ENCODE results near the gene DNMT1.
"Not testable (repeated sequence)": the region's sequence is repeated elsewhere in the genome, so short reads cannot be mapped to it uniquely, and the experiment has no call there.

The DNMT1 gene

DNA sequence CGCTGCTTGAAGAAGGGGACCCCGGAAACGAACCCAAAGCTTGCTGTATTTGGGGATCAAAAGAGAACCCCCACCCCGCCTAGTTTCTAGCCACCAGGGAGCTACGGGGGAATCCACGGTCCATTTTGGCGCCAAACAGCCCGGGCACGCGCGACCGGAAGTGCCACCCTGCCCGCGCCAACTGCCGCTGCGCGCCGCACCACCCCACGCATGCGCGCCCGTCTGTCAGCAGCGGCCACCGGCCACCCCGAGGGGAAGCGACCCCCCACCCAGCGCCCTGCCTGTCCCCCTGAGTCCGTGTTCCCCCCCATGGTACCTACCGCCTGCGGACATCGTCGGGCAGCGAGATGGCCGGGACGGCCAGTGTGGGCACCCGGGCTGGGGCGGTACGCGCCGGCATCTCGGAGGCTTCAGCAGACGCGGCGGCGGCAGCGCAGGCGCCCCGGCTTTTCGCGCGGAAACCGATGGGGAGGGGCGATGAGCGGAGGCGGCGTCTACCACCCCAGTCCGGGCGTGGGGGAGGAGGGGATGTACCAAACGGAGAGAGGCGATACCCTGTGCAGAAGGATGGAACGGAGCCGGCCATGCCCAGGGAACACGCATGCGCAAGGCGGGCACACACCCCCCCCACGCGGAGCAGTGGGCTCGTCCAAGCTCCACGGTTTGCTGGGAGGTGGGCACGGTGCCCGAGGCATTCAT, at the start of gene DNMT1:
Gene DNMT1, minus strand, starts transcription at position 454 of the 699 bp plus-strand sequence. Its CDS starts 54 bp downstream, at position 400.
- no peaks in the 10 kb centered on the region for H3K27me3 ChIP-seq (ENCODE audit: low read depth, low read length)
- peak within 1 kb of the TSS; percentile 79 for H3K27ac ChIP-seq (ENCODE audit: low read length)
- H3K4me1 ChIP-seq (ENCODE audit: control insufficient read depth in 1 of 2, insufficient read depth in 2 of 2, low read length in 2 of 2), result peaks cover 0 to 14% of the 10 kb centered on the region in 2 donors
- H3K9me3 ChIP-seq (ENCODE audit: control insufficient read depth in 1 of 2, low read length in 2 of 2), result no peaks in the 10 kb centered on the region
- H3K36me3 ChIP-seq (ENCODE audit: control insufficient read depth in 1 of 2, insufficient read depth in 2 of 2, low read length in 2 of 2), result no peaks in the 10 kb centered on the region
- H3K4me3 ChIP-seq (ENCODE audit: low read depth in 1 of 2, low read length in 2 of 2), result peak within 1 kb of the TSS; percentile 86 to 95

DNA sequence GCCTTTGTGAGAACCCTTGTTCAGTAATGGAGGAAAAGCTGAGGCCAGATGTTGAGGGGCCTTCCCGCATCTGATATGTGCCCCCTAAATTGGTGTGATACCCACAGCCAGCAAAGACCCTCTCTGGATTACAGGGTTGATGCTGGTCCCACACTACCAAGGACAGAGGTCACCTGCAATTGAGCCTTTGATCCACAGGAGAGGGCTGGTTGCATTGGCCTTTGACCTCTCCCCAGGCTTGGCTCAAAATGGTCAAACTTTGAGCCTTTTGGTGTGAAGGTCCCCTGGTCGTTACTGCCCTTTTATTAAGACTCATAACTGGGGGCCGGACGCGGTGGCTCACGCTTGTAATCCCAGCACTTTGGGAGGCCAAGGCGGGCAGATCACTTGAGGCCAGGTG, 48.9 kb upstream of the DNMT1 start:
- H3K36me3 ChIP-seq (ENCODE audit: control insufficient read depth in 1 of 2, insufficient read depth in 2 of 2, low read length in 2 of 2), result no peaks in the 10 kb centered on the region
- no peaks in the 10 kb centered on the region for H3K27me3 ChIP-seq (ENCODE audit: low read depth, low read length)
- H3K9me3 ChIP-seq (ENCODE audit: control insufficient read depth in 1 of 2, low read length in 2 of 2), result no peaks in the 10 kb centered on the region
- H3K27ac ChIP-seq (ENCODE audit: low read length), result no peak overlapping the region
- no peak overlapping the region for H3K4me3 ChIP-seq (ENCODE audit: low read depth in 1 of 2, low read length in 2 of 2)
- H3K4me1 ChIP-seq (ENCODE audit: control insufficient read depth in 1 of 2, insufficient read depth in 2 of 2, low read length in 2 of 2), result no peaks in the 10 kb centered on the region

DNA sequence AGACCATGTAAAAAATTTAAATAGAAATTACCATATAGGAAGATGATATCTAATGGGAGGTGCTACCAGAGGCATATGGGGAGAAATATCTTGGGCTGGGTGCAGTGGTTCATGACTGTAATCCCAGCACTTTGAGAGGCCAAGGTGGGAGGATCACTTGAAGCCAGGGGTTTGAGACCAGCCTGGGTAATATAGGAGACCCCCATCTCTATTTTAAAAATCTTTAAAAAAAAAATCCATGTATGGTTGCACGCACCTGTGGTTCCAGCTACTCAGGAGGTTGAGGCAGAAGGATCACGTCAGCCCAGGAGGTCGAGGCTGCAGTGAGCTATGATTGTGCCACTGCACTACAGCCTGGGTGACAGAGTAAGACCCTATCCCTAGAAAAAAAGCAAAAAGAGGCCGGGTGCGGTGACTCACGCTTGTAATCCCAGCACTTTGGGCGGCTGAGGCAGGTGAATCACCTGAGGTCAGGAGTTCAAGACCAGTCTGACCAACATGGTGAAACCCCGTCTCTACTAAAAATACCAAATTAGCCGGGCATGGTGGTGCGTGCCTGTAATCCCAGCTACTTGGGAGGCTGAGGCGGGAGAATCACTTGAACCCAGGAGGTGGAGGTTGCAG, 47.2 kb upstream of the DNMT1 start:
- not testable (repeated sequence) for H3K27ac ChIP-seq (ENCODE audit: low read length); H3K9me3 ChIP-seq (ENCODE audit: control insufficient read depth in 1 of 2, low read length in 2 of 2); H3K4me3 ChIP-seq (ENCODE audit: low read depth in 1 of 2, low read length in 2 of 2); H3K4me1 ChIP-seq (ENCODE audit: control insufficient read depth in 1 of 2, insufficient read depth in 2 of 2, low read length in 2 of 2); H3K27me3 ChIP-seq (ENCODE audit: low read depth, low read length); H3K36me3 ChIP-seq (ENCODE audit: control insufficient read depth in 1 of 2, insufficient read depth in 2 of 2, low read length in 2 of 2)

DNA sequence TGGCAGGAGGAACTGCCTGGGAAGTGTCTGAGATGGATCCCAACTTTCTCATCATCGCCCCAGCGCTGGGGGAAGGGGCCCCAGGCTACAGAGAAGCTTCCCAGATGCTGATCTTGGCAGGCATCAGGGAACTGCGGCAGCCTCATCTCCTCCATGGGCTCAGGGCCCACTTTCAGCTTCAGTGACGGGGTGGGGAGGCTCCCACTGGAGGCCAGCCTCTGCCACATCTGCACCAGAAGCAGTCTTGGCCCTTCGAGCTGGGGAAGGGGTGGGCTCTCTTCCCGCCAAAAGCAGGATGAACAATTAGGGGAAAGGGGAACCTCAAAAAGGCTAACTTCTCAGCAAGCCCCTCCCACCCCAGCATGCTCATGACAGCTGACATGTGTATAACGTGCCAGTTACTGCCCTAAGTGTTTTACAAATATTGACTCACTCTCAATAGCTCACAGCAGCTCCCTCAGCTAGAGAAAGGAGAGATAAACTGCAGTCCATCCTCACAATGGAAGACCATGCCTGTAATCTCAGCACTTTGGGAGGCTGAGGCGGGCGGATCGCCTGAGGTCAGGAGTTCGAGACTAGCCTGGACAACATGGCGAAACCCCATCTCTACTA, 43.5 kb upstream of the DNMT1 start:
- no peaks in the 10 kb centered on the region for H3K9me3 ChIP-seq (ENCODE audit: control insufficient read depth in 1 of 2, low read length in 2 of 2)
- H3K36me3 ChIP-seq (ENCODE audit: control insufficient read depth in 1 of 2, insufficient read depth in 2 of 2, low read length in 2 of 2), result no peaks in the 10 kb centered on the region
- H3K27me3 ChIP-seq (ENCODE audit: low read depth, low read length), result no peaks in the 10 kb centered on the region
- no peak overlapping the region for H3K27ac ChIP-seq (ENCODE audit: low read length)
- peaks cover 0 to 3% of the 10 kb centered on the region in 2 donors for H3K4me1 ChIP-seq (ENCODE audit: control insufficient read depth in 1 of 2, insufficient read depth in 2 of 2, low read length in 2 of 2)
- no peak overlapping the region for H3K4me3 ChIP-seq (ENCODE audit: low read depth in 1 of 2, low read length in 2 of 2)

DNA sequence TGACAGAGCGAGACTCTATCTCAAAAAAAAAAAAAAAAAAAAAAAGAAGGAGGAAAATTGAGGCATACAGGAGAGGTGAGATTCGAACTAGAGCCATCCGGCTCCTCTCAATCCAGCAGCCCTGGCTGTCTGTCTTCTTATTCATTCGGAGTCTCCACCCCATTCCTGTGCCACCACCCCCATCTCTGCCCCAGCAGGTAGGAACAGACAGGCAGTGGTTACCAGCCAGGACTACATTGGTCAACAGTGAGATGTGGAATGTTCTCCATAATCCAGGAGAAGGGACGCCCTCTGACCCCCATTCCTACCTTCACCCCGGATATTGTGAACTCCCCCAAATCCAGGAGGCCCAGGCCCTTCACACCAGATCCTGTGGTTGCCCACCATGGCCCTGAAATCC, 42.9 kb upstream of the DNMT1 start:
- H3K4me1 ChIP-seq (ENCODE audit: control insufficient read depth in 1 of 2, insufficient read depth in 2 of 2, low read length in 2 of 2), result peaks cover 0 to 3% of the 10 kb centered on the region in 2 donors
- no peaks in the 10 kb centered on the region for H3K27me3 ChIP-seq (ENCODE audit: low read depth, low read length)
- H3K27ac ChIP-seq (ENCODE audit: low read length), result no peak overlapping the region
- no peaks in the 10 kb centered on the region for H3K9me3 ChIP-seq (ENCODE audit: control insufficient read depth in 1 of 2, low read length in 2 of 2)
- no peak overlapping the region for H3K4me3 ChIP-seq (ENCODE audit: low read depth in 1 of 2, low read length in 2 of 2)
- no peaks in the 10 kb centered on the region for H3K36me3 ChIP-seq (ENCODE audit: control insufficient read depth in 1 of 2, insufficient read depth in 2 of 2, low read length in 2 of 2)

DNA sequence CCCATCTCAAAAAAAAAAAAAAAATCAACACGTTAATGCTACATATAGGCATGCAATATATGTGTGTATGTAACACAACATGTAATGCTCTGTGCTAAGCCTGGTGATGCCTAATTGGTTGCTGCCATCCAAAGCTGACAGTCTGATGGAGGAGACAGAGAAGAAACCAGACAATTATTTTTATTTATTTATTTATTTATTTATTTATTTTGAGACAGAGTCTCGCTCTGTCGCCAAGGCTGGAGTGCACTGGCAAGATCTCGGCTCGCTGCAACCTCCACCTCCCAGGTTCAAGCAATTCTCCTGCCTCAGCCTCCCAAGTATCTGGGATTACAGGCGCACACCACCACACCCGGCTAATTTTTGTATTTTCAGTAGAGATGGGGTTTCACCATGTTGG, 40.7 kb upstream of the DNMT1 start:
- not testable (repeated sequence) for H3K9me3 ChIP-seq (ENCODE audit: control insufficient read depth in 1 of 2, low read length in 2 of 2); H3K27ac ChIP-seq (ENCODE audit: low read length); H3K36me3 ChIP-seq (ENCODE audit: control insufficient read depth in 1 of 2, insufficient read depth in 2 of 2, low read length in 2 of 2); H3K4me1 ChIP-seq (ENCODE audit: control insufficient read depth in 1 of 2, insufficient read depth in 2 of 2, low read length in 2 of 2); H3K4me3 ChIP-seq (ENCODE audit: low read depth in 1 of 2, low read length in 2 of 2); H3K27me3 ChIP-seq (ENCODE audit: low read depth, low read length)

DNA sequence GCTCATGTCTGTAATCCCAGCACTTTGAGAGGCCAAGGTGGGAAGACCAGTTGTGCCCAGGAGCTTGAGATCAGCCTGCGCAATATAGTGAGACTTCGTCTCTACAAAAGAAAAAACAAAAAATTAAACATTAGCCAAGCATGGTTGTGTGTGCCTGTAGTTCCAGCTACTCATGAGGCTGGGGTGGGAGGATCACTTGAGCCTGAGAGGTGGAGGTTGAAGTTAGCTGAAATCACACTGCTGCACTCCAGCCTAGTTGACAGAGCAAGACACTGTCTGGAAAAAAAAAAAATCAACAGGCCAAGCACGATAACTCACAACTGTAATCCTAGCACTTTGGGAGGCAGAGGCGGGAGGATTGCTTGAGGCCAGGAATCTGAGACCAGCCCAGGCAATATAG, 40.2 kb upstream of the DNMT1 start:
- Histone ChIP-seq H3K27ac (ENCODE audit: low read length) (no peak overlapping the region), H3K27me3 (ENCODE audit: low read depth, low read length) (no peaks in the 10 kb centered on the region), H3K4me3 (ENCODE audit: low read depth in 1 of 2, low read length in 2 of 2) (no peak overlapping the region), H3K36me3 (ENCODE audit: control insufficient read depth in 1 of 2, insufficient read depth in 2 of 2, low read length in 2 of 2) (no peaks in the 10 kb centered on the region), H3K4me1 (ENCODE audit: control insufficient read depth in 1 of 2, insufficient read depth in 2 of 2, low read length in 2 of 2) (peaks cover 3 to 5% of the 10 kb centered on the region in 2 donors), H3K9me3 (ENCODE audit: control insufficient read depth in 1 of 2, low read length in 2 of 2) (no peaks in the 10 kb centered on the region)

DNA sequence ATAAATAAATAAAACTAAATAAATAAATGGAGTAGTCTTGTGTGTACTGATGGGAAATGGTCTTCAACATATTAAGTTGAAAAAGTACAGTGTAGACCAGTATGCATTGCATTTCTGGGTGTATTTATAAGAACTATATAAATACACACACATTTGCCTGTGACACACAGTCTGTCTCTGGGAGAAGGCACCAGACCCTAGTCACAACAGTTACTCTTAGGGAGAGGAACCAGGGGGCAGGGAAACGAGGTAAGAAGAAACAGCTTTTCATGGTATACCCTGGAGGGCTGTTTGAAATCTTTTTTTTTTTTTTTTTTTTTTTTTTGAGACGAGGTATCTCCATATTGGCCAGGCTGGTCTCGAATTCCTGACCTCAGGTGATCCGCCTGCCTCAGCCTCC, 39.2 kb upstream of the DNMT1 start:
- H3K36me3 ChIP-seq (ENCODE audit: control insufficient read depth in 1 of 2, insufficient read depth in 2 of 2, low read length in 2 of 2), result no peaks in the 10 kb centered on the region
- no peak overlapping the region for H3K27ac ChIP-seq (ENCODE audit: low read length)
- H3K4me1 ChIP-seq (ENCODE audit: control insufficient read depth in 1 of 2, insufficient read depth in 2 of 2, low read length in 2 of 2), result peaks cover 3 to 11% of the 10 kb centered on the region in 2 donors
- no peak overlapping the region for H3K4me3 ChIP-seq (ENCODE audit: low read depth in 1 of 2, low read length in 2 of 2)
- H3K27me3 ChIP-seq (ENCODE audit: low read depth, low read length), result no peaks in the 10 kb centered on the region
- H3K9me3 ChIP-seq (ENCODE audit: control insufficient read depth in 1 of 2, low read length in 2 of 2), result no peaks in the 10 kb centered on the region

DNA sequence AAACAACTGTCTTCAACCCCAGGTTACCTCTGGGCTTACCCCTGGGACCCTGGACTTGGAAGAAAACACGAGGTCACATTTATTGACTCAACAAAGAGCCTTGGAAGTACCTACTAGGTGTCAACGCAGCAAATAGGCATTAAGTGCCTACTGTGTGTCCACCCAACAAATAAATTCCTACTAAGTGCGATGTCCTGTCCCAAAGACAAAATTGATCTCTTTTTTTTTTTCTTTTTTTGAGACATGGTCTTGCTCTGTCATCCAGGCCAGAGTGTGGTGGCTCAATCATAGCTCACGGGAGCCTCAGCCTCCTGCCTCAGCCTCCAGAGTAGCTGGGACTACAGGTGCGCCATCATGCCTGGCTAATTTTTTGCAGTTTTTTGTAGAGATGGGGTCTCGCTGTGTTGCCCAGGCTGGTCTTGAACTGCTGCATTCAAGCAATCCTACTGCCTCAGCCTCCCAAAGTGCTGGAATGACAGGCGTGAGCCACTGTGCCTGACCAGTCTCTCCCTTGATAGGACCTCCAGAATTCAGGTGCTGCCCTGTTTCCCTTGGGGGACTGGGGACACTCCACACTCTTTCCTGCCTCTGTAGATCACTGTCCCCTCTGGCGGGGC, 37.0 kb upstream of the DNMT1 start:
- Histone ChIP-seq H3K27ac (ENCODE audit: low read length) (no peak overlapping the region), H3K27me3 (ENCODE audit: low read depth, low read length) (no peaks in the 10 kb centered on the region), H3K36me3 (ENCODE audit: control insufficient read depth in 1 of 2, insufficient read depth in 2 of 2, low read length in 2 of 2) (no peaks in the 10 kb centered on the region), H3K4me1 (ENCODE audit: control insufficient read depth in 1 of 2, insufficient read depth in 2 of 2, low read length in 2 of 2) (peaks cover 7 to 25% of the 10 kb centered on the region in 2 donors), H3K9me3 (ENCODE audit: control insufficient read depth in 1 of 2, low read length in 2 of 2) (no peaks in the 10 kb centered on the region), H3K4me3 (ENCODE audit: low read depth in 1 of 2, low read length in 2 of 2) (peak overlapping the region in 1 of 2 donors; percentile 88)

DNA sequence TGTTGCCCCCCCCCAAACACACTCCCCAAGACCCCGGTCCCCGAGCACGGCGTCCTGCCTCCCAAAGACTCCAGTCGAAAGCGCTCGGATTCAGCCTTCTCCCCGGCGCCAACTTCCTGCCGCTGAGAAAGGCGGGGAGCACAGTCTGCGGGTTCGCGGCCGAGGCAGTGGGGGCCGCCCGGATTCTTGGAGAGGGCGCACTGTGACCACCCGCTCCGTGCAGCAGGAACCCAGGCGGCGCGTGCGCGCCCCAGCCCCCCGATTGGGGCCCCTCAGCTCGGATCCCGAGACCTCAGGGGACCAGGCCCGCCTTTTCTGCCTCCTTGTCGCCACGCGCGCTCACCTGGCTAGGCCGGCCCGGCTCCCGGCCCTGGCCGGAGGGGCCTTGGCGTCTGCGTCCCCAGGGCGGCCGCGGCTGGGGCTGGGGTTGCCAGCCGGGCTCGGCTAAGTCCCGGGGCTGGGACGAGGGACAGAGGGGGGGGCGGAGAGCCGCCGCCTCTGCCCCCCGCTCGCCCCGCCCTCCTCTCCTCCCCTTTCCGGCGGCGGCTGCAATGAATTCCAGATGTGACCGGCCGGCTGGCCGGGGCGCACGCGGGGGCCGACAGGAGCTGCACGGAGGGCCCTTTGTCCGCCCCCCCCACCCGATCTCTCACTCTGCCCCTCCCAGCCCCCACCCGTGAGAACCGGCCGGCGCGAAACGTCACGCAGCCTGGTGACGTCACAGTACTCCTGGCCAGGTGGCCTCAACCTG, 36.3 kb upstream of the DNMT1 start, which contains the start of gene S1PR2:
Gene S1PR2, minus strand, starts transcription at position 471 of the 751 bp plus-strand sequence. CDS start 6,426 bp downstream, outside the sequence.
- H3K4me1 ChIP-seq (ENCODE audit: control insufficient read depth in 1 of 2, insufficient read depth in 2 of 2, low read length in 2 of 2), result peaks cover 7 to 28% of the 10 kb centered on the region in 2 donors
- peak within 1 kb of the TSS; percentile 16 for H3K27ac ChIP-seq (ENCODE audit: low read length)
- no peaks in the 10 kb centered on the region for H3K27me3 ChIP-seq (ENCODE audit: low read depth, low read length)
- peak within 1 kb of the TSS; percentile 65 to 88 for H3K4me3 ChIP-seq (ENCODE audit: low read depth in 1 of 2, low read length in 2 of 2)
- H3K9me3 ChIP-seq (ENCODE audit: control insufficient read depth in 1 of 2, low read length in 2 of 2), result no peaks in the 10 kb centered on the region
- no peaks in the 10 kb centered on the region for H3K36me3 ChIP-seq (ENCODE audit: control insufficient read depth in 1 of 2, insufficient read depth in 2 of 2, low read length in 2 of 2)

Data from muscle layer of duodenum (tissue), 2 donors.